GM21576 (cell line): ENCODE data around the gene TTC7B.
A peak's percentile ranks its signal among the peaks of the same experiment; 100 is the strongest.
"Not testable (repeated sequence)": the region's sequence is repeated elsewhere in the genome, so short reads cannot be mapped to it uniquely, and the experiment has no call there.

Experiments used
- ATAC-seq: cut with Tn5 transposase; IDR thresholded peaks from one replicate; pipeline ENCODE4 v1.9.1; 2021; ENCODE audit warnings: mild to moderate bottlenecking, moderate library complexity; ENCODE audit not compliant: unreplicated experiment

TTC7B gene

GRCh38 chr14:90836692-90837063 is 20.4 kb upstream of the TTC7B start:
- ATAC-seq, result no peak

- ATAC-seq, result no peak
Measured at GRCh38 chr14:90831821-90832220, 15.6 kb upstream of the TTC7B start.

- no peak for ATAC-seq
Measured at GRCh38 chr14:90830931-90831701, 14.9 kb upstream of the TTC7B start.

- ATAC-seq, result no peak
Measured at GRCh38 chr14:90829677-90830076, 13.4 kb upstream of the TTC7B start.

GRCh38 chr14:90828642-90829487 is 12.6 kb upstream of the TTC7B start:
- peak; percentile 40 for ATAC-seq

GRCh38 chr14:90827919-90828610 is 11.8 kb upstream of the TTC7B start:
- ATAC-seq, result peak; percentile 99

- not testable (repeated sequence) for ATAC-seq
Measured at GRCh38 chr14:90823542-90823941, 7.3 kb upstream of the TTC7B start.

- peak; percentile 64 for ATAC-seq
Measured at GRCh38 chr14:90820958-90821357, 4.7 kb upstream of the TTC7B start.

GRCh38 chr14:90819734-90820393 is 3.6 kb upstream of the TTC7B start:
- no peak for ATAC-seq

- no peak for ATAC-seq
Measured at GRCh38 chr14:90818715-90819114, 2.5 kb upstream of the TTC7B start.

GRCh38 chr14:90816681-90817436 is 629 bp upstream of the TTC7B start:
- ATAC-seq, result no peak

GRCh38 chr14:90815572-90815821 is 733 bp downstream of the TTC7B start:
- no peak for ATAC-seq

- no peak for ATAC-seq
Measured at GRCh38 chr14:90814806-90815571, 1.2 kb downstream of the TTC7B start.

GRCh38 chr14:90813442-90813841 is 2.8 kb downstream of the TTC7B start:
- ATAC-seq, result no peak

GRCh38 chr14:90812109-90812508 is 4.1 kb downstream of the TTC7B start:
- ATAC-seq, result no peak

GRCh38 chr14:90811641-90812040 is 4.6 kb downstream of the TTC7B start:
- ATAC-seq, result no peak

GRCh38 chr14:90810806-90811205 is 5.4 kb downstream of the TTC7B start:
- ATAC-seq, result no peak

- ATAC-seq, result no peak
Measured at GRCh38 chr14:90809530-90810312, 6.5 kb downstream of the TTC7B start.
